HG02943 (cell line): ENCODE data around the gene CLDN15.
"Not testable (repeated sequence)": the region's sequence is repeated elsewhere in the genome, so short reads cannot be mapped to it uniquely, and the experiment has no call there.

ENCODE experiments used
- ATAC-seq: cut with Tn5 transposase; IDR thresholded peaks from one replicate; pipeline ENCODE4 v1.9.1; 2021; ENCODE audit warnings: mild to moderate bottlenecking, low read depth, moderate library complexity; ENCODE audit not compliant: unreplicated experiment

The CLDN15 gene

GRCh38 chr7:101200862-101201599, 36.6 kb downstream of the CLDN15 start, which contains the start of gene MOGAT3:
TSS of gene MOGAT3 (minus strand) at chr7:101201036. CDS start at chr7:101200854, 182 bp downstream.
- ATAC-seq = no peak

- ATAC-seq = no peak
These were observed 37.1 kb downstream of the CLDN15 start for GRCh38 chr7:101200504-101200861.

- ATAC-seq = not testable (repeated sequence)
These were observed 38.1 kb downstream of the CLDN15 start for GRCh38 chr7:101199522-101199921.

GRCh38 chr7:101198476-101198875, 39.1 kb downstream of the CLDN15 start:
- ATAC-seq = no peak

GRCh38 chr7:101197991-101198390, 39.6 kb downstream of the CLDN15 start:
- no peak for ATAC-seq

GRCh38 chr7:101195884-101196283, 41.7 kb downstream of the CLDN15 start:
- ATAC-seq = no peak

- ATAC-seq = no peak
These were observed 48.5 kb downstream of the CLDN15 start for GRCh38 chr7:101189109-101189508.

GRCh38 chr7:101186844-101187428, 50.7 kb downstream of the CLDN15 start:
- no peak for ATAC-seq

- ATAC-seq = no peak
These were observed 51.4 kb downstream of the CLDN15 start for GRCh38 chr7:101186194-101186593.

GRCh38 chr7:101185258-101185839, 52.3 kb downstream of the CLDN15 start:
- ATAC-seq = no peak
